Superior temporal gyrus (tissue), 1 donor: ENCODE data around the gene PSMB9.
"Not testable (repeated sequence)": the region's sequence is repeated elsewhere in the genome, so short reads cannot be mapped to it uniquely, and the experiment has no call there.

ENCODE experiments used
- DNase-seq: peaks from one replicate; pipeline ENCODE4 v3.0.0-alpha.2; 2016; ENCODE audit errors: extremely low spot score

Gene PSMB9

DNA sequence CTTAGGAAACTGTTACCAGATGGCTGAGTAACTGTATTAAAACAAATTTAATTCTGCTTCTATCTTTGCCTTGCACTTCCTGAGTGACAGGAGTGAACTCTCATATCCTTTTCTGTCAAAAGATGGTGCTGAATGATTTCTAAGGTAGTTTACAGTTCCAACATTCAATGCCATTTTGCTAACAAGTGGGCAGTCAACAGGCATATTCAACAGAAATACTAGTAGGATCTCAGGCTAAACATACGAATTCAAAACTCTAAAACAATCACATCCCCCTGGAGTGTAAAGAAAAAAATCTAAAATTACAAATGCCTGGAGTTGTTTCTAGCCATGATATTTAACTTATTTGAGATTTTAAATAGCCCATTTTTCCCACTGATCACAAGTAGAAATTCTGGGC is 6.7 kb downstream of the PSMB9 start:
- DNase-seq = no peak

DNA sequence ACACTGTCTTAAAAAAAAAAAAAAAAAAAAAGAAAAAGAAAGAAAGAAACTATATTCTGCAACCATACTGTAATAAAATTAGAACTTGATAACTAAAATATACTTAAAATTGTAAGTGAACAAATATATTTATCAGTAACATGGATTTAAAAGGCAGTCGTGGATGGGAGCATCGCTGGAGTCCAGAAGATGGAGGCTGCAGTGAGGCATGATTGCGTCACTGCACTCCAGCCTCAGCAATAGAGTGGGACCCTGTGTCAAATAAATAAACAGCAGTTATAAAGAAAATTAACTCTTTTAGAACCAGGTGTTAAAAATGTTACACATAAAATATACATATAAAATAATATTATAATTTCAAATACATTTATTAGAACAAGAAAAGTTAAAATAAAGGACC is 8.7 kb downstream of the PSMB9 start:
- DNase-seq = no peak

DNA sequence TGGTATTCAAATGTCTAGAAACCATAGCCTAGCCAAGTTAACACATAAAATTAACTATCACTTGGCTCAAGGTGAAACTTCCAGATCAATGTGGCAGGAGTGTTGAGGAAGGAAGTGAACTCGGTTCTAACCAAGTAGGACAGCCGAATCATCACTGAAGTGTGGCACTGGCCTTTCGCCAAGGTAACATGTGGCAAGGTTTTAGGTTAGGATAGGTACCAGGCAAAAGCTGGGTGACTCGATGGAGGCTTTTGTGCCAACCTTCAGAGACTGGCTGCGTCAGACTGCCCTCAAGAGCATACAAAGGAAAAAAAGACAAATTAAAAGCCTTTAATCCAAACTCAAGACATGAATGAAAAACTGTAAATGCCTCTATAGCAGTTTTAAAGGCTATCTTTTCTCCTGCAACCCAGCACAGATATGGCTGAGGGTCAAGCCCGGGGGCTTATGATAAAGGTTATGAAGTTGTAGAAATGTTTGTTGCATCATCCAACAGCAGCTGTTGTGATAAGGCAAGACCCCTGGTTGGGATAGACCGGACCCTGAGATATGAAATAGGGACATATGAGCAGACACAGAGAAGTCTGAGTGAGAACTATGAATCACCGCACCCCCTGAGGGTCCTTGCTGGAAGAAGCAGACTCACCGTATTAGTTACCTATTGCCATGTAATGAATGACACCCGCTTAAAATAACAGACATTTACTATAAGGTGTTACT is 11.9 kb downstream of the PSMB9 start:
- no peak for DNase-seq

DNA sequence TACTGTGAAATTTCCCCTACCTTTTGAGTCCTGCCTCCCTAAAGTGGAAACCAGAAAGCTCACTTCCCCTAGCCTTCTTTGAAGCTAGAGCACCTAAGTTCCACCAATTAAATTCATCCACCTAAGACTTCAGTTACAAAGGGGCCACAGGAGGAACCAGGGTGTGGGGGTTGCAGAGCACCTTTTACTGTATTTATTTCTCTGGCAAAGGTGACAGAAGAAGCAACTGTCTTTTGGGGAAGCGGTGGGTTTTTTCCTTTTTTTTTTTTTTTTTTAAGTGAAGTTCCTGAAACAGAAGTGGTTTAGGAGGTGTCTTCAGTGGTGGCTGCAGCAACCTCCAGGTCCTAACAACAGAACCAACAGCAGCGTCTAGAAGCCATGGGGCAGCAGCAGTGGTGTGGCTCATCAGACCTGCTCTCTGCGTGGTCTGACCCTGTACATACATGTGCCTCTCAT is 13.1 kb downstream of the PSMB9 start:
- no peak for DNase-seq

DNA sequence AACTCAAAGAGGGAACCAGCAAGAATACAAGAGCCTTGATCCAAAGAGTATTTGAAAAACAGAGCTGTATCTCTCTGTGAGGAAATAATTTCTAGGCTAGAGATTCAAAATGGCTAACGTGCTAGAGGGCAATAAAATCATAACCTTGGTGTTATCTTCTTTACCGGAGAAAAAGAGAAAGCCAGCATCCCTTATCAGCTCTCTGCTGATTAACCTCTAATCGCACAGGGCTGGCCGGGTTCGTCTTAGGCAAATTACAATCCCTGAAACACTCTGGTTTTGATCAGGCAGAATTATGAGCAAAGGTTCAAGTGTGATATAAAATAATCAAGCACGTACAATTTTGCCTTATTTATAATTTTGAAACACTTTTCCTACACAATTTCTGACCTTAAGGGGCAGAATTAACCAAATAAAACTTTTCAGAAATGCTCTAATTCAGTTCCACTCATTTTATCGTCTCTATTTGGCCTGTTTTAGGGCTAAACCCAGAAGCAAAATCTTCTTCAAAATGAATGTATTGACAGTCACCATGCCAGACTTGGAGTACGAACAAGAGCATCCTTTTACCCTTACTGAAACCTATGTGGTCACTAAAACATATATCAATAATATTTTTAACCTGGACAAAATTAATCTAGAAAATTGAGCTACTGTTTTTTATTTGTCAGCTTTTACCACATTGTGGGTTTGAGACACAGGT is 13.7 kb downstream of the PSMB9 start:
- no peak for DNase-seq

DNA sequence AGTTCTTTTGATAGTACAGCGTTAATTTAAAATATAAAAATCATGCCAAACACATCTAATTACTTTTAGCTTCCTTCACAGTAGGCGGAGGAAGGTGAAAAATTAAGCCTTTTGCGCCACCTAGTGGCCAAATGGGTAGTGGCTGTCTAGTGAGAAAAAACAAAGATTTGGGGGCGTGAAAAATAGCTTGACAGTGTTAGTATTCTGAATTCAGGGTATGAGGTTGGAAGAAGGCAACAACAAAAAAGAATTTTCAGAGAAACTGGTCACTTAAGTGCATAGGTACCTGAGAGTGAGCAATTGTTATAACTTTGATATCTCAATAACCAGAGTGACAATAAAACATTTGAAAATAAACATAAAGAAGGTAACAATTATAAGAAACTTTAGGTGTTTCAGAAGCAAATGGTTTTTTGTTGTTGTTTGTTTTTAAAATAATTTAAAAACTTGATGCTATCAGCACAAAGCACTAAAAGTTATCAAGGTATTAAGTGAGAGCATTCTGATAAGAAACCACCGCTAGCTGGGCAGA is 14.3 kb downstream of the PSMB9 start:
- peak; percentile 96 for DNase-seq

DNA sequence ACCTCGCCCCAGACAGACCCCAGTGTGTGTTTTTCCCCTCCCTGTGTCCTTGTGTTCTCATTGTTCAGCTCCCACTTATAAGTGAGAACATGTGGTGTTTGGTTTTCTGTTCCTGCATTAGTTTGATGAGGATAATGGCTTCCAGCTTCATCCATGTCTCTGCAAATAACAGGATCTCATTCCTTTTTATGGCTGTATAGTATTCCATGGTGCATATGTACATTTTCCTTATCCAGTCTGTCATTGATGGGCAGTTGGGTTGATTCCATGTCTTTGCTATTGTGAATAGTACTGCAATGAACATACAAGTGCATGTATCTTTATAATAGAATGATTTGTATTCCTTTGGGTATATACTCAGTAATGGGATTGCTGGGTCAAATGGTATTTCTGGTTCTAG is 20.0 kb downstream of the PSMB9 start:
- not testable (repeated sequence) for DNase-seq

DNA sequence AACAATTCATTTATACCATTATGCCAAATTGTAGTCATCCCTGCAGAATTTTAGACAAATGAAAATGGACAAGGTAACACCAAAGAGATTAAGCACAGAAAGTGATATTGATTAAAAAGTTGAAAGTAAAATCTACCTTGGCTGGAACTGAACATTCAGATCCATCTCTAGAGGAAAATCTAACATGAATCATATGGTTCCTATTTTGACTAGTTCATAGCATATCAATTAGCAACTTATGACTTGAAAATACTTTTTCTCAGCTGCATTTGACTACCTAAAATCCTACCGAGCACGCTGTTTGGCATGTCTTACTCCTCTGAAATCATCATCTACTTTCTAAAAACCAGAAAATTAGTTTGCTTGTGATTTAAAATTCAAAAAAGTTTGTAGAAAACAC is 22.6 kb downstream of the PSMB9 start:
- DNase-seq = no peak

DNA sequence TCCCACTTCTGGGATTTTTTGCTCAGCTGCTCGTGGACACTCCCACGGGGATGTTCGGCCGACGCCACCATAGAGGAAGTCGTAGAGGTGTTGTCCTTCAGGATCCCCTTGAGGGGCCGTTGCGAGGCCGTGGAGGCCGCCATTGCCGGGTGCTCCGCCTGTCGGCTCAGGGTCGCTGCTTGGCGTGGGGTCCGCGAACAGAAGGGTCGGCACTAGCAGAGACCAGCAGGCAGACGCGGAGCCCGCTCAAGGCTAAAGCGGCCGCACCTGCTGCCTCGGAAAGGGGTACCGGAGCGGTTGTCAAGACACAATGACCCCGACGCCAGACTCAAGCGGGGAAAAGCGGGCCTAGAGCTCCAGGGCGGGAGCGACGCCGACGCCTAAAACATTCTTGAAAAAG is 25.7 kb downstream of the PSMB9 start:
- DNase-seq = no peak

DNA sequence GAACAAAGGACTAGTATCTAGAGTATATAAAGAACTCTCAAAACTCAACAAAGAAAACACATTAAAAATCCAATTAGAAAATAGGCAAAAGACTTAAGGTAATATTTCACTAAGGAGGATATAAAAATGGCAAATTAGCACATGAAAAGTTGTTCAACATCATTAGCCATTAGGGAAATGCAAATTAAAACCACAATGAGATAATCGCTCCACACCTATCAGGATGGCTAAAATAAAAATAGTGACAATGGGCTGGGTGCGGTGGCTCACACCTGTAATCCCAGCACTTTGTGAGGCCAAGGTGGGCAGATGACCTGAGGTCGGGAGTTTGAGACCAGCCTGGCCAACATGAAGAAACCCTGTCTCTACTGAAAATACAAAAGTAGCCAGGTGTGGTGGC is 27.0 kb downstream of the PSMB9 start:
- DNase-seq = not testable (repeated sequence)

DNA sequence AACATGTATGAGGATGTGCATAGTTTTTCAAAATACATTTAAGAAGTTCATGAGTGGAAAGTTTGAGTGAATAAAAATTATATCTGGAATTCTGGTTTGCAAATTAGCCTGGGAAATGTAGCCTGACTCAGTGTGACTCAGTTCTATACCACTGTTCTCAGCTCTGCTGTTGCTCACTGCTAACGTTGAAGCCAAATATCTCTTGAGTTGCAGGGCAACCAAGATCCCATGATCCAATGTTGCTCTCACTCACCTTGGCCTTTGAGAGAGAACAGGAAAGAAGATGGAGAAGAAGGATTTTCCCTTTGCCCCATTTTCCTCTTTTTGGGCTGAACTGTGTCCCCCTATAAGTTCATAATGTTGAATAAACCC is 28.9 kb downstream of the PSMB9 start:
- DNase-seq = no peak

DNA sequence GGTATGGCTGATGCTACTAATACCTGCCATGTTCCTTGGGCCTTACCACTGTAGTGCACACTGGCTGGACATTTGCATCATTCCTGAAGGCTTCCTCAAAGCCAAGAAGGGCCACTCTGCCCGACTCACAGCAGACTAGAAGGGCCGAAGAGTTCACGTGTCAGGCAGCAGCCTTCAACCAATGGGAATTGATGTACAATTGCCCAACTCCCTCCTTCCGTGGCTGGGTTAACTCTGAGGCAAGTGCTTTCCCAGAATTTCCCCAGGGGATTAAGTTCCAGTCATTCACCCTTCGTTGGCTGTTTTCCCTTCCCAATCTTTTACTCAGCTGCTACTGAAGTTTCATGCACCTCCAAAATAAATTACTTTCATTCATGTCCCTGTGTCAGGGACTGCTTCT is 29.8 kb downstream of the PSMB9 start:
- DNase-seq = no peak

DNA sequence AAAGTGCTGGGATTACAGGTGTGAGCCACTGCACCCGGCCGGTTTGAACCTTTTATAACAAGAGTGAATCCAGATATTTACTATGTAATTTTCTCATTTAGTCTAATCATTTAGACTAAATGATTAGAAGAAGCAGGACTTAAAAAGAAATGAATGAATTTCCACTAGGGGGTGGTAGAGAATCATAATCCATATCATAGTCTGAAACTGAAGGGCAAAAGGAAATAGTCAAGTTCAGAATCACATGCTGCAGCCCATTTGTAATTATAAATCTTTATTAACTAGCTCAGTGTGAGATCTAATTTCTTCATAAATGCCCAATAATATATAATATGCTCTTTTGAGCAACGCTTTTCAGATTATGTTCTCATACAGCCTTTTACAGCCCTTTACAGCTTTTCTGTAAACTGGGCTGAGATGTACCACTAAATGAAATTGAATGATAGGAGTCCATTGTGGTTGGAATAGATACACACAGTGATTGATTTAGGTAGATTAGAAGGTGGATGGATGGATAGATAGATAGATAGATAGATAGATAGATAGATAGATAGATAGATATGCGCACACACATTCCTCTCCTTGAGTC is 31.8 kb downstream of the PSMB9 start:
- DNase-seq = peak; percentile 96

DNA sequence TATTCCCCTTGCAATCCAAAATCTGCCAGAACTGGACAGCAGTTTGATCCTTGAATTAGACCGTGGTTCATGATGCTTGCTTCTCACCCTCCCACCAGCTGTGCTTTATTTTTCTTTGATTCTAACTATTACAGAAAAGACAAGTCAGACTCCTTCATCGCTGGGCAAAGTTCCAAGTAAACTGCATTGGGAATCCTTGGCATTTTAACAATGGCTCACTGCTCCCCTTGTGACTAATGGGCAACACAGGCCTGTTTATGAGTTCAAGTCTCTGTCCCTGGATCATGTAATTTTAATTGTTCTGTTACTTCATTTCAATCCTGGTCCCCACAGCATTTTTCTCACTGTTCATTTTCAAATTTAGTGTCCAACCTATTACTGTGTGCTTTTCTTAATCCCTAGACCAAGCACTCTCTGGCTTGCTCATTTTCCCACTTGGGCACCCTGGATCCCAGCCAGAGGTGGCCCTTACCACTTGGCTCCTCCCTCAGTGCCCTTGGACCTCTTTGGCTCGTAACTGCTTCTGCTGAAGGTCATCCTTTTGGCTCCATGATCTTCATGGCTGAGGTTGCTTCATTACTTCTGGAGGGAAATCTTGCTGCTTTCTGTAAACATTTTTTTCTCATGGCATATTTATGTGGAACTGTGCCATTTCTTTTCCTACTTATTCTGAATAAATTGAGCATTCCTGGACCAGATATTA is 32.8 kb downstream of the PSMB9 start:
- DNase-seq = peak; percentile 39

DNA sequence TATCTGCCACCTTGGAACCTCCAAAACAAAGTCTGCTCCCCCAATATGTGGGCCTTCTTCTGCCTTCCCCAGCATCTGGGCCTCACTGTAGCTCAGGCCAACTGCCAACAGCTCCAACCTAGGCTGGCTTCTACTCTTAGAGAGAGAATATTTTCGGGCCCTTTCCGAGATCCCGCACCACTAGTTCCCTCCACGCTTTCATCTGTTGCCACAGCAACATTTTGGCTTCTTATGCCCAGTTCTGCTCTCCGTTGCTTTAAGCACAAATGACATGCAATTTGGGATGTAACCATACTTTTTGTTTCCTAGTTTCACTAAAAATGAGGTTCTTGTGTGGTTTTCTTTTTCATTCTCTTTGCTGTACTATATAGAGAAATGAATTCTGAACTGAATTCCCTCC is 33.6 kb downstream of the PSMB9 start:
- no peak for DNase-seq

DNA sequence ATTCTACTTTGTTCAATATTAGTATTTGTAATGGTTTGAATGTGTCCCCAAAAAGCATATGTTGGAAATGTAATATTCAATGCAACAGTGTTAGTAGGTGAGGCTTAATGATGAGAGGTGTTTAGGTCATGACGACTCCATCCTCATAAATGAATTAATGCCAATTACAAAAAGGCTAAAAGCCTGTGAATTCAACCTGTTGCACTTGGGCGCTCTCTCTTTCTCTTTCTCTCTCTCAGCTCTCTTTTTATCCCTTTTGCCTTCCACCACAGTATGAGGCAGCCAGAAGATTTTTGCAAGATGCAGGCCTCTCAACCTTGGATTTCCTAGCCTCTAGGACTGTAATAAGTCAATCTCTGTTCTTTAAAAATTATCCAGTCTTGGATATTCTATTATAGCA is 34.6 kb downstream of the PSMB9 start:
- no peak for DNase-seq

DNA sequence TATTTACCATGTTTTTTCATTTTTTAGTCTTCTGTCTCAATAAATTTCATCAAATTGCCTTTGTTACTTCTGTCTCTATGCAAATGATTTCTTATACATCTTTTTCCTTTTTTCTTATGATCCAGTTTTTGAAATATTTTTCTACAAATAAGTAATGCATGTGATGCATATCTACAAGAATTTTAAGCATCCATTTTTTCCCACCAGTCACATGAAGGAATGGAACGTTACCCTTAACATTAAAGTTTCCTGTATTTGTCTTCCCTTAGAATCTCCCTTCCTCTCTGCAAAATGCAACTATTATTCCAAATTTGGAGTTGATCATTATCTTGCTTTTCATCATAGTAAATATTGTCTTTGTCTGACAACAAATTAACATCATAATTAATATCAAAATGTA is 35.5 kb downstream of the PSMB9 start:
- no peak for DNase-seq

DNA sequence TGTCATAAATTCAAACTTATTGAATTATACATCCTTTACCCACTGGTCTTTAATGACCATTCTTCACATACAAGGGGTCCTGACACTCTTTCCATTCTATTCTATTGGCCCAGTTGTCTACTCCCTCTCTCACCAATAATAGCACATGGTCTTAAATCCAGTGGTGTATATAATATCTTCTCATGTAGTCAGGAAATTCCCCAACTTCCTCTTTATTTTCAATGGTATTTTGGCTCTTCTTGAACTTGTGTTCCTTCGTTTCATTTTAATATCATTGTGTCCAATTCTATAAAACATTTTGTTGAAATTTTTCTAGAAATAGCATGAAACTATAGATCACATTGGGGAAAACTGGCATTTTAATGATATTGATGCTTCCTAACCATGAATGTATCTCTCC is 36.8 kb downstream of the PSMB9 start:
- DNase-seq = no peak

DNA sequence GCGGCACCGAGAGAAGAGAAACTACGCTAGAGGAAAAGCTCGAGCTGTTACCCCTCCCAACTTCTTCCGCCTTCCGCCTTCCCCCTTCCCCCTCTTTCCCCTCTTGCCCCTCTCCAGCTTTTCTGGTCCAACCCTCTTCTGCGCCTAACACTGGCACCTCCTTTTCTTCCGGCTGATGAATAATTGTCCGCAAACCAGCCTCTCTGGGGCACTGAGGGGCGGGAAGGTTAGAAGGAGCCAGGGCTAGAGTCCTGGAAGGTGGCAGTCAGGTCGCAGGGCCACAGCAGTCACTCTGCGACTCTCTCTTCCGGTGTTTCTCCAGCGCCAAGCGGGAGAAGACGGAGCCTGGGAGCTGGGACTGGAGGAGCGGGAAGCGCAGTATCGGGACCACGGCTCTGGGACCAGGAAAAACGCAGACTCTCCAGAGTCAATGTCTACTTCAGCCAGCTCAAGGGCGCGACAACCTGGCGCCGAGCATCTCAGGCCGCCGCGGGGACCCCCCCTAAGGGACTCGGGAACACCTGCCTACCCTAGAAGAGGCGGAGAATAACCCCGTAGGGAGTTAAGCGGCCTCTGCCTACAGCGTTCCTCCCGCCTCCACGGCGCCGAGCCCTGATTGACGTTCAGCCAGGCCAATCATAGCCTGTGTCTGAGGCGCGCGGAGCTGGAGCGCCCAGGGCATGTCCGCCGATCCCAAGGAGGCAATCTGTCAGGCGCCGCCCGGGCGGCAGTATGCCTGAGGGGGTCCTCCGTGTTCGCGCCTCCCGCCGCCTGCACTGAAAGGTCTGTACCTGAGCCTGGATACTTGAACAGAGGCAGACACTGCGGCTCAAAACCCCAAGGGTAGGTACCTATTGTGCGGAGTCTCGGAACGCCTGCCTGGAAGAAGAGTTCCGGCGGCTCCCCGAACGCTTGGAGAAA is 40.4 kb downstream of the PSMB9 start:
- DNase-seq = peak; percentile 96

DNA sequence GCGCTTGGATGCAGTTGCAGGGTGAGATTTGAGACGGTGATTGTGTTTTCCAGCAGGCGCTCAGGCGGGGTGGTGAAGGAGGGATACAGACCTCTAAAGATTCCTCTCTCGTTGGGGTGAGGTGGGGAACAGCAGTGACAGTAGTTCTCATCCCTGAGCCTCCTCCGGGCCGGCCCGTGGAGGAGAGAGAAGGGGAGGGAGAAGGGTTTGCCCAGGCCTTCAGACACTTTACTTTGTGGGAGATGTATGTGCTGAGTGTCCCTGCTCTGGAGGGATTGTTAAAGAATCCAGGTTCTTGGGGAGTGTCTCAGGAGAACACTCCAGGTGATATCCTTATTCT is 41.0 kb downstream of the PSMB9 start:
- no peak for DNase-seq

DNA sequence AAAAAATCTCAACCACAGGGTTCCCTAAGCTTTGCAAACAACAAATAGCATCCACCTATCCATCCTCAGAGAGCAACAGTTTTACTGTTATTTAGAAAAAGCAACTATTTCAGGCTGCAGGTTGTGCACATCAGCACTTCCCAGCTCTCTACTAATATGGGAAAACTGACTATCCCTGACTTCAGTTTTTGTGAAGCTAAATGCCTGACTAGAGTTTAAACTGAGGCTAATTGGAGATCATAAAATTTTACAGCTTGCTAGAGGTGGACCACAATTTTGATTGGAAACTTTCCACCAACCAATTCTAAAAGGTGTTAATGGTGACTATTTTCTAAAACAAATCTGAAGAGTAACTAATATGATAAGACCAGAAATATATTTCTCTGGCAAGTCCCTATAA is 50.0 kb downstream of the PSMB9 start:
- DNase-seq = no peak
